Muscle of back (tissue), 11 donors: ENCODE data around the gene VPS11. TPM values are rescaled to one million over a fixed set of nuclear protein-coding genes. Genes with fewer than 3 reads are reported as not detected.

ENCODE experiments used
- DNase-seq, 3 donors: peaks; one replicate each; pipeline versions ENCODE4 v3.0.0 to v3.0.0-alpha.2; 2013
- polyA plus RNA-seq, 10 donors: library from polyadenylated mRNA; unstranded; fragments of 120-200 nt; gene quantifications; one replicate each; pipeline ENCODE4 v1.2.1, GENCODE V29; 2013; ENCODE audit not compliant: insufficient read length in 10 of 10

VPS11 gene
- polyA plus RNA-seq, 10 donors, result 24.9 to 35.4 (median 27.8) TPM

GRCh38 chr11:119078675-119079420 is 11.2 kb downstream of the VPS11 start:
- DNase-seq, result no peak

GRCh38 chr11:119081682-119082260 is 14.2 kb downstream of the VPS11 start:
- no peak for DNase-seq

- DNase-seq, result peak; percentile 95 to 100 (median 98)
Observed at GRCh38 chr11:119084663-119085436, 17.2 kb downstream of the VPS11 start, which contains the start of gene HMBS. TSS of gene HMBS (plus strand) at chr11:119084881. CDS start at chr11:119085034, 153 bp downstream.

GRCh38 chr11:119085437-119085847 is 17.8 kb downstream of the VPS11 start:
- DNase-seq, result no peak

GRCh38 chr11:119087123-119087522 is 19.5 kb downstream of the VPS11 start:
- no peak for DNase-seq

GRCh38 chr11:119087747-119088241 is 20.2 kb downstream of the VPS11 start:
- no peak for DNase-seq

- DNase-seq, result no peak
Observed at GRCh38 chr11:119088406-119088805, 20.8 kb downstream of the VPS11 start.

GRCh38 chr11:119089319-119089718 is 21.7 kb downstream of the VPS11 start:
- no peak for DNase-seq

- DNase-seq, result peak in 1 of 3 donors; percentile 65
Observed at GRCh38 chr11:119091178-119091577, 23.6 kb downstream of the VPS11 start.

- DNase-seq, result no peak
Observed at GRCh38 chr11:119091966-119092879, 24.6 kb downstream of the VPS11 start.

GRCh38 chr11:119092880-119093842 is 25.5 kb downstream of the VPS11 start:
- no peak for DNase-seq

- peak in 2 of 3 donors; percentile 14 to 75 for DNase-seq
Observed at GRCh38 chr11:119093942-119094815, 26.6 kb downstream of the VPS11 start.

GRCh38 chr11:119094816-119095065 is 27.1 kb downstream of the VPS11 start:
- peak in 2 of 3 donors; percentile 58 to 79 for DNase-seq

- DNase-seq, result peak; percentile 99 to 100 (median 99)
Observed at GRCh38 chr11:119095066-119095880, 27.7 kb downstream of the VPS11 start.

GRCh38 chr11:119099711-119100110 is 32.1 kb downstream of the VPS11 start:
- DNase-seq, result no peak

- no peak for DNase-seq
Observed at GRCh38 chr11:119100246-119100970, 32.8 kb downstream of the VPS11 start.

- peak in 1 of 3 donors; percentile 22 for DNase-seq
Observed at GRCh38 chr11:119100994-119101758, 33.6 kb downstream of the VPS11 start.
